ENCODE data around the gene LPP.

DNA sequence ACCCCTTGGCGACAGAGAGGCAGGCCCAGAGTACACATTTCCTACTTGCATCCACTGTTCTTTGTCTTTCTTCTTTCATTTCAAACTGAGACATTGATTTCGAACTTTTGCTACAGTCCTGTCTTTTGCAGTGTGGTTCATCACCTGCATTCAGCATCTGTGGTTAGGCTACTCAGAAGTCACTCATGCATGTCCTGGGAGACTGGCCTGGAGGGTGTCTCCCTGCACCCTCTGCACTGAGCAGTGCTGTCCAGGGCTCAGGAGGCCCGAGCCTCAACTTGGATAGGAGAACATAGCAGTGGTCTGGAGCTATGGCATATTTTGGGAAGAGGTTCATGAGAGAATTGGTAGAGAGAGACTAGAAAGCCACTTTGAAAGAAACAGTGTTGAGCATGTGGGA is 777.6 kb downstream of the LPP start:
- TF ChIP-seq CTCF (IDR thresholded peaks at IDR 0.05; ENCODE audit: low read depth, low read length, poor library complexity, severe bottlenecking) = no peak
- TF ChIP-seq EZH2phosphoT487 (IDR thresholded peaks at IDR 0.05; ENCODE audit: borderline replicate concordance, low read length) = no peak
